ENCODE results near the gene IL1R2. TPM values are rescaled to one million over a fixed set of nuclear protein-coding genes. Genes with fewer than 3 reads are reported as not detected.

The IL1R2 gene
- total RNA-seq, 1 donor from 2014 or later, result 17.0 TPM

GRCh38 chr2:102030855-102031527, 39.2 kb downstream of the IL1R2 start:
- Histone ChIP-seq H3K4me1 (peaks cover 53% of the 10 kb centered on the region), H3K27me3 (no peaks in the 10 kb centered on the region), H3K36me3 (no peaks in the 10 kb centered on the region), H3K4me3 (no peak overlapping the region), H3K27ac (peak overlapping the region; percentile 40), H3K9me3 (no peaks in the 10 kb centered on the region)
- DNase-seq, result no peak
- no peak for ATAC-seq
- no peak for TF ChIP-seq CTCF (IDR thresholded peaks at IDR 0.05)
- intact Hi-C loops (cut with DNase I), result no loop called here

- TF ChIP-seq CTCF (IDR thresholded peaks at IDR 0.05), result no peak
- DNase-seq, result no peak
- Histone ChIP-seq H3K27me3 (no peaks in the 10 kb centered on the region), H3K36me3 (no peaks in the 10 kb centered on the region), H3K27ac (peak overlapping the region; percentile 76), H3K9me3 (no peaks in the 10 kb centered on the region), H3K4me3 (no peak overlapping the region), H3K4me1 (peaks cover 54% of the 10 kb centered on the region)
- intact Hi-C loops (cut with DNase I), result no loop called here
- ATAC-seq, result no peak
These were observed 40.7 kb downstream of the IL1R2 start for GRCh38 chr2:102032368-102033030.

GRCh38 chr2:102033031-102033749, 41.4 kb downstream of the IL1R2 start:
- H3K4me3 ChIP-seq, result no peak overlapping the region
- ATAC-seq, result peak; percentile 94
- intact Hi-C loops (cut with DNase I), result no loop called here

GRCh38 chr2:102033750-102034682, 42.3 kb downstream of the IL1R2 start:
- intact Hi-C loops (cut with DNase I), result no loop called here
- H3K27ac ChIP-seq, result peak overlapping the region; percentile 76
- H3K36me3 ChIP-seq, result no peaks in the 10 kb centered on the region
- H3K27me3 ChIP-seq, result no peaks in the 10 kb centered on the region
- no peak for ATAC-seq
- no peaks in the 10 kb centered on the region for H3K9me3 ChIP-seq
- peaks cover 48% of the 10 kb centered on the region for H3K4me1 ChIP-seq
- DNase-seq, result no peak
- no peak overlapping the region for H3K4me3 ChIP-seq
- no peak for TF ChIP-seq CTCF (IDR thresholded peaks at IDR 0.05)

More at GRCh38 chr2:102033031-102033749, 41.4 kb downstream of the IL1R2 start:
- H3K27ac ChIP-seq, result peak overlapping the region; percentile 76
- H3K36me3 ChIP-seq, result no peaks in the 10 kb centered on the region
- no peaks in the 10 kb centered on the region for H3K9me3 ChIP-seq
- H3K4me1 ChIP-seq, result peaks cover 53% of the 10 kb centered on the region
- no peaks in the 10 kb centered on the region for H3K27me3 ChIP-seq
- TF ChIP-seq CTCF (IDR thresholded peaks at IDR 0.05), result no peak
- DNase-seq, result peak; percentile 83
